Skeletal muscle satellite cell (primary cell): Measurements from ENCODE around the gene CARS2.
"Not testable (repeated sequence)": the region's sequence is repeated elsewhere in the genome, so short reads cannot be mapped to it uniquely, and the experiment has no call there.

Experiments
- H3K27me3 ChIP-seq: 2 replicates; pipeline ENCODE4 v1.7.0; 2013; ENCODE audit warnings: low read length; ENCODE audit not compliant: control insufficient read depth, insufficient read depth
- H3K36me3 ChIP-seq: 2 replicates; pipeline ENCODE4 v1.7.0; 2013; ENCODE audit warnings: mild to moderate bottlenecking, control low read depth, low read length; ENCODE audit not compliant: insufficient read depth
- H3K4me1 ChIP-seq: 2 replicates; pipeline ENCODE4 v1.7.0; 2013; ENCODE audit warnings: low read length; ENCODE audit not compliant: control insufficient read depth, insufficient read depth
- H3K4me2 ChIP-seq: 2 replicates; pipeline ENCODE4 v1.7.0; 2013; ENCODE audit warnings: mild to moderate bottlenecking, low read length
- H3K4me3 ChIP-seq: 2 replicates; pipeline ENCODE4 v1.7.0; 2013; ENCODE audit warnings: low read length
- H3K9ac ChIP-seq: 2 replicates; pipeline ENCODE4 v1.7.0; 2013; ENCODE audit warnings: mild to moderate bottlenecking, low read depth, low read length, moderate library complexity
- H3K9me3 ChIP-seq: replicated peaks from 2 replicates; pipeline ENCODE4 v1.7.0; 2013; ENCODE audit warnings: mild to moderate bottlenecking, control low read depth, low read length

CARS2 gene

GRCh38 chr13:110677731-110678545 is 28.0 kb downstream of the CARS2 start:
- Histone ChIP-seq H3K27me3 (no peaks in the 10 kb centered on the region), H3K9me3 (no peaks in the 10 kb centered on the region), H3K4me3 (no peak overlapping the region), H3K36me3 (peaks cover 51% of the 10 kb centered on the region), H3K4me2 (no peak overlapping the region), H3K4me1 (no peaks in the 10 kb centered on the region), H3K9ac (no peak overlapping the region)

- H3K36me3 ChIP-seq: peaks cover 41% of the 10 kb centered on the region
- no peak overlapping the region for H3K4me2 ChIP-seq
- no peak overlapping the region for H3K4me3 ChIP-seq
- no peak overlapping the region for H3K9ac ChIP-seq
- H3K4me1 ChIP-seq: no peaks in the 10 kb centered on the region
- no peaks in the 10 kb centered on the region for H3K9me3 ChIP-seq
- H3K27me3 ChIP-seq: no peaks in the 10 kb centered on the region
Observed at GRCh38 chr13:110676595-110677587, 29.0 kb downstream of the CARS2 start.

GRCh38 chr13:110669814-110670213 is 36.1 kb downstream of the CARS2 start:
- not testable (repeated sequence) for H3K4me3 ChIP-seq, H3K4me1 ChIP-seq, H3K27me3 ChIP-seq, H3K9ac ChIP-seq, H3K4me2 ChIP-seq, H3K9me3 ChIP-seq
- peaks cover 37% of the 10 kb centered on the region for H3K36me3 ChIP-seq

GRCh38 chr13:110669036-110669435 is 36.9 kb downstream of the CARS2 start:
- Histone ChIP-seq H3K36me3 (peaks cover 44% of the 10 kb centered on the region), H3K27me3 (no peaks in the 10 kb centered on the region), H3K4me2 (no peak overlapping the region), H3K9ac (no peak overlapping the region), H3K4me3 (no peak overlapping the region), H3K4me1 (no peaks in the 10 kb centered on the region), H3K9me3 (no peaks in the 10 kb centered on the region)

GRCh38 chr13:110666255-110666533 is 39.7 kb downstream of the CARS2 start:
- Histone ChIP-seq H3K4me1 (no peaks in the 10 kb centered on the region), H3K9ac (no peak overlapping the region), H3K36me3 (peaks cover 72% of the 10 kb centered on the region), H3K4me3 (no peak overlapping the region), H3K27me3 (no peaks in the 10 kb centered on the region), H3K4me2 (no peak overlapping the region), H3K9me3 (no peaks in the 10 kb centered on the region)

- no peaks in the 10 kb centered on the region for H3K9me3 ChIP-seq
- no peak overlapping the region for H3K9ac ChIP-seq
- H3K4me2 ChIP-seq: no peak overlapping the region
- H3K27me3 ChIP-seq: no peaks in the 10 kb centered on the region
- no peak overlapping the region for H3K4me3 ChIP-seq
- no peaks in the 10 kb centered on the region for H3K4me1 ChIP-seq
- H3K36me3 ChIP-seq: peaks cover 76% of the 10 kb centered on the region
Observed at GRCh38 chr13:110665491-110666254, 40.2 kb downstream of the CARS2 start.

- no peak overlapping the region for H3K4me2 ChIP-seq
- no peak overlapping the region for H3K4me3 ChIP-seq
- H3K9ac ChIP-seq: no peak overlapping the region
- H3K9me3 ChIP-seq: no peaks in the 10 kb centered on the region
- no peaks in the 10 kb centered on the region for H3K27me3 ChIP-seq
- peaks cover 77% of the 10 kb centered on the region for H3K36me3 ChIP-seq
- no peaks in the 10 kb centered on the region for H3K4me1 ChIP-seq
Observed at GRCh38 chr13:110664673-110665072, 41.2 kb downstream of the CARS2 start.

GRCh38 chr13:110664041-110664440 is 41.9 kb downstream of the CARS2 start:
- no peaks in the 10 kb centered on the region for H3K27me3 ChIP-seq
- no peak overlapping the region for H3K4me3 ChIP-seq
- peaks cover 81% of the 10 kb centered on the region for H3K36me3 ChIP-seq
- no peaks in the 10 kb centered on the region for H3K4me1 ChIP-seq
- no peaks in the 10 kb centered on the region for H3K9me3 ChIP-seq
- H3K4me2 ChIP-seq: no peak overlapping the region
- no peak overlapping the region for H3K9ac ChIP-seq

GRCh38 chr13:110663491-110663890 is 42.4 kb downstream of the CARS2 start:
- Histone ChIP-seq H3K9me3 (no peaks in the 10 kb centered on the region), H3K9ac (no peak overlapping the region), H3K27me3 (no peaks in the 10 kb centered on the region), H3K4me1 (no peaks in the 10 kb centered on the region), H3K36me3 (peaks cover 82% of the 10 kb centered on the region), H3K4me3 (no peak overlapping the region), H3K4me2 (no peak overlapping the region)

GRCh38 chr13:110662777-110663443 is 43.0 kb downstream of the CARS2 start:
- H3K4me2 ChIP-seq: no peak overlapping the region
- H3K9ac ChIP-seq: no peak overlapping the region
- no peak overlapping the region for H3K4me3 ChIP-seq
- peaks cover 83% of the 10 kb centered on the region for H3K36me3 ChIP-seq
- no peaks in the 10 kb centered on the region for H3K27me3 ChIP-seq
- no peaks in the 10 kb centered on the region for H3K9me3 ChIP-seq
- no peaks in the 10 kb centered on the region for H3K4me1 ChIP-seq

- Histone ChIP-seq H3K4me2 (no peak overlapping the region), H3K36me3 (peaks cover 78% of the 10 kb centered on the region), H3K9ac (no peak overlapping the region), H3K9me3 (no peaks in the 10 kb centered on the region), H3K27me3 (no peaks in the 10 kb centered on the region), H3K4me1 (no peaks in the 10 kb centered on the region), H3K4me3 (no peak overlapping the region)
Observed at GRCh38 chr13:110662091-110662490, 43.8 kb downstream of the CARS2 start.
